IPS-18c (cell line): ENCODE results near the gene UGT1A10.

ENCODE experiments used
- H3K4me3 ChIP-seq: 2 replicates; pipeline ENCODE4 v1.7.0; 2013; ENCODE audit warnings: low read depth, mild to moderate bottlenecking, low read length, moderate library complexity; ENCODE audit not compliant: insufficient read depth
- H3K9me3 ChIP-seq: one replicate; pipeline ENCODE4 v1.6.1; 2013; ENCODE audit warnings: mild to moderate bottlenecking, low read length, moderate library complexity; ENCODE audit not compliant: control insufficient read depth, insufficient read depth

Gene UGT1A10

DNA sequence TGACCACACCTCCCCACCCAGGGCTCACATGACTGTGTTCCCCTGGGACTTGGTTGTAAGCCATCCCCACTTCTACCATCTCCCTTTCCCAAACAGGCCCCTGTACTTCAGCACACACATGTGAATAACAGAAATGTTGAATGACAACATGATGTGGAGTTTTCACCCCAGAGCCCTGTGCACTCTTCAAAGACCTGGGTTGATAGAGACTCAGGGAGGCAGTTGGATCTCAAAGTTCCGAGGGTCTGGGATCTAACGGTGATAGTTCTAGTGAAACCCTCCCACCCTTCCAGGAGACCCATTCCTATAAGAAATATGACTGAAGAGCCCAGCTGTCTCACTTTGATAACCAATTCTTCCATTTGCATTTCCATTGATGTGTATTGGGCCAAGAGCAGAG lies 141.8 kb downstream of the UGT1A10 start, which contains the start of gene MROH2A:
Gene MROH2A, plus strand, starts transcription at position 301 of the 400 bp plus-strand sequence. CDS start 1,029 bp downstream, outside the sequence.
- Histone ChIP-seq H3K9me3 (no peaks in the 10 kb centered on the region), H3K4me3 (no peak within 1 kb of the TSS)

DNA sequence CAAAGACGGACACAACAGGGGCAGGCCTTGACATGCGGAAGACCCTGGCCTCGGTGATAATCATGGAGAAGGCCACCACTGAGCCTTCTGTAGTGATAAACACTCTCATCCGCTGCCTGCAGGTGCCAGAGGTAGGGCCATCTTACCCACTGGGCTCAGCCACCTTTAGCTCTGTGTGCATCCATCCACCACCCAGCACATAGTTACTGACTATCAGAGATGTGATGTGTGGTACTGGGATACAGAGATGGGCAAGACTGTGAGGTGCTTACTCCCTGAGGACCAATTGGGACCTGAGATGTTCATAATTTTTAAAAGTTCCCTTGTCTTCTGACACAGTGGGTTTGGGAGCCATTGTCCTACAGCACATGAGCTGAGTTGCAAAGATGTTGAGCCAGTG lies 143.5 kb downstream of the UGT1A10 start:
- Histone ChIP-seq H3K4me3 (no peak overlapping the region), H3K9me3 (no peaks in the 10 kb centered on the region)

DNA sequence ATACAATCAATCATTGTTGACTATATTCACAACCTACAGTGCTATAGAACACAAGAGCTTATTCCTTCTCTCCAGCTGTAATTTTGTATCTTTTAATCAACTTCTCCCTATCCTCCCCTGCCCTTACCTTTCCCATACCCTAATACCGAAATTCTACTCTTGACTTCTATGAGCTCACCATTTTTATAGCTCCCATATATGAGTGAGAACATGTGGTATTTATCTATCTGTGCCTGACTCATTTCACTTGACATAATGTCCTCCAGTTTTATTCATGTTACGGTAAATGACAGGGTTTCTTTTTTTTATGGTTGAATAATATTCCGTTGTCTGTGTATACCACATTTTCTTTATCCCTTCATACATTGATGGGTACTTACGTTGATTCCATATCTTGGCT lies 144.5 kb downstream of the UGT1A10 start:
- no peak overlapping the region for H3K4me3 ChIP-seq
- H3K9me3 ChIP-seq = peaks cover 3% of the 10 kb centered on the region

DNA sequence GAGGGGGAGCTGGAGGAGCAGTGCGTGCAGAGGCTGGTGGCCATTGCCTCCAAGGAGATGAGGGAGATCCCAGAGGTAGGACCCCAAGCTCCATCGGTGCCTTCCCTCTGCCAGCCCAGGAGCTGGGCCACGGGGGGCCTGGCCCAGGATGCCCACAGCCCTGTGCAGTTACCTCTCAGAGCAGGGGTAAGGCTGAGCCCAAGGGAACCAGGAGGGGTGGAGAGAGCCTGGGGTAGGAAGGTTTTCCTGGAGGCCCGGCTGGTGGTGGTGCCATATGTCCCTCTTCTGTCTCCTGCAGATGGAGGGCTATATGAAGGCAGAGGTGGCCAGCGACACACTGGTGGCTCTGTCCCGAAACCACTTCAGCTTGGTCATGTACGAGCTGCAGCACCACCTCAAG lies 153.3 kb downstream of the UGT1A10 start:
- Histone ChIP-seq H3K4me3 (no peak overlapping the region), H3K9me3 (peaks cover 5% of the 10 kb centered on the region)

DNA sequence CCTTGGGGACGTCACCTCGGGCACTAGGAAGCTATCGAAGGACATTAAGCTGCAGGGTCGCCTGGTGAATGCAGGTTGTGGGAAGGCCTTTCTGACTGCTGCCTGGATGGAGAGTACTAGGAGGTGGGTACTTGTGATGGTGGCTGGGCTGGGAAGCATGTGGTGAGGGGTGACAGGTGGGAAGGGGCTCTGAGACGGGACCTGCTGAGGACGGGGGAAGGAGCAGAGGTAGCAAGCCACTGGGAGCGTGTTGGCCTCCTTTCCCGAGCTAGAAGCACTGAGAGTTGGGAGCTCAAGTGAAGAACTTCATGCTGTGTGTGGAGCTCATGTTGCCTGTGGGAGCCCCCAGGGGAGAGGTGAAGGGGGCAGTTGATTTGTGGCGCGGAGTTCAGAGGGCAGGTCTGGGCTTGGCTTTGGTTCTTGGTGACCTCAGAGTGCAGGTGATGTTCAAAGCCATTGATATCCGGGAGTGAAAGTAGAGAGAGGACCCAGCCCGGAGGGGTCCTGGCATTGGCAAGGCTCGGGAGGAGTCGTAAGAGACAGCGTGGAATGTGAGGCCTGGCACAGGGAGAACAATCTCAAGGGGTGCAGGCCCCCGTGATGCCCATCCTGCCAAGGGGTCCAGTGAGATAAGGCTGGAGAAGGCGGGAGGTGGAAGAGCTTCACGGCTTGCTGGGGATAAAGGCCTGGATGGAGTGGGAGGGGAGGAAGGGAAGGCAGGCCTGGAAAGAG lies 155.1 kb downstream of the UGT1A10 start:
- Histone ChIP-seq H3K9me3 (peaks cover 2% of the 10 kb centered on the region), H3K4me3 (no peak overlapping the region)

DNA sequence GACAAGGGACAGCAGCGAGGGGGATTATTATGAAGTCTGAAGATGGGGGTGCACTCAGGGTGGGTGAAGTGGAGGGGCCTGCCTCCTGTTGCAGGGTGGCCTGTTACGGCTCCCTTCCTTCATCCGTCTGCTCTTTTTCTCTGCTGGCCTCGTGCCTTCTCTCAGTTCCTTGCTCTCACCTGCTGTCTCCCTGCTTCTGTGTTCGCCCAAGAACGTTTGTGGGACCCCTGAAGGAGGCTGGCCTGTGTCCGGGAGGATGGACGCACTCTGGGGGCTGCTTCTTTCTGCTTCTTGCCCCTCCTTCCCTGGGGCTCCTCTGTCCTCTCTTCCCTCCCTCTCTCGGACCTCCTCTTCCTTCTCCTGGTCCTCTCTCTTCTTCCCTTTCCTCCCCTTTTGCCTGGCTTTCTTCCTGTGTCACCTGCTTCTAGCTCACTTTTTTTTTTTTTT lies 155.7 kb downstream of the UGT1A10 start:
- Histone ChIP-seq H3K9me3 (peaks cover 2% of the 10 kb centered on the region), H3K4me3 (no peak overlapping the region)

DNA sequence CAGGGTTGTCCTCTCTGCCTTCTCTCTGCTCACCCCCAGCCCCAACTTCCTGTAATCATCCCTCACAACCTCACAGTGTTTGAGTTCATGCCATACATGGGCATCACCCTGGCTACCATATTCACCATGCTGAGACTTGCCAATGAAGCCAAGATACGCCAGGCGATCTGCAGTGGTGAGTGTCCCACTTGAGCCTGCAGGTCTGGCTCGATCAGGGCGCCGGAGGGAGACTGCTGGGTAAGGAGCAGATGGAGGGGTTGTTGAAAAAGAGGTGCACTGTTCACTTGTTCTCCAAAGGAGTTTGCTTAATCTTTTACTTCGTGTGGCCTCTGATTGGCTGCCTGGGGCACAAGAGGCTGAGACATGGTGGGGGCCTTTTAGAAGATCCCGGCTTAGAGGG lies 156.5 kb downstream of the UGT1A10 start:
- peaks cover 2% of the 10 kb centered on the region for H3K9me3 ChIP-seq
- H3K4me3 ChIP-seq = no peak overlapping the region

DNA sequence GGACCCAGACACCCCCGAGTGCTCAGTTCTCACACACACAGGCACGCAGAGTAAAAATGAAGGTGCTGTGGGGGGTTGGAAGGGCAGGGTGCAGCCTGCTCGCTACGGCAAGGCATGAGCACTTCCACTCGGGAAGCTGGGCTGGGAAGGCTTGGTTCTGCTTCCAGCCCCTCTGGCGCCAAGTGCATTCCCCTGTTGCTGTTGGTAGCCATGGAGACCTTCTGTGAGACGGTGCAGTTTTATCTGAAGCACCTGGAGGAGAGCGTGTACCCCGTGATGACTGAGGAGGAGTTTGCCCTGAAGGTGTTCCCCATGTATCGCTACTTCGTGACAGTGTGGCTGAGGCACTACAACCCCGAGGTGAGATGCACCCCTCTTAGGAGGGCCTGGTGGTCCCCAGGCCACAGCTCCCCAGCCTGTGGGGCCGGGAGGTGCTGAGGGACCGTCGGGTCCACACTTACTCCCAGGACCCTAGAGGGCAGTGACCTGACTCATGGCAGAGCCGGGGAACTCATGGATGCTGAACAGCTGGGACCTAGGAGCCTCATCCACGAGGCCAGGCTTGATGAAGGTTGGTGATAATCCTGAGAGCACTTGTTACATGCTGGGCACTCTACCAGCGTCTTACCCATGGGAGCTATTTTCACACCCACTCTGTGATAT lies 157.3 kb downstream of the UGT1A10 start:
- peaks cover 2% of the 10 kb centered on the region for H3K9me3 ChIP-seq
- H3K4me3 ChIP-seq = no peak overlapping the region

DNA sequence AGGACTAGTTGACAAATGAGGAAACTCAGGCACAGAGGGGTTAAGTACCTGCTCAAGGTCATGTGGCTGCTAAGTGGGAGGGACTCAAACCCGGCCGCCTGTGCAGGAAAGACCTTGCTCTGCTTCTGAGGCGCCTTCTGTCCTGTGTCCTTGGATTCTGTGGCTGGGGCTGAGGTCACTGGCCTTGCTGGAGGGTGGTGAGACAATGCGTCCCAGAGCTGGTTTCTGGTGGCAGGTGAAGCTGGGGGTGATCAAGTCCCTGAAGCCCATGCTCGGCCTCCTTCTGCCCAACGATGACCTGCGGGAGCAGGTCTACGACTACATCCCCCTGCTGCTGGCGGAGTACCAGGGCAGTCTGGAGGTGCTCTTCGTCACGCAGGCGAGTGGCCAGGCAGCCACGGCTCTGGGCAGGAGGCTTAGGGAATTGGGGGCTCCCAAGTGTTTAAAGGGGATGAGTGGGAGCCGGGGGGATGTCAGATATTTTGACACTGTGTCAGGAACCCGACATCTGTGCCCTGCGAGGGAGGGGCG lies 157.9 kb downstream of the UGT1A10 start:
- Histone ChIP-seq H3K4me3 (no peak overlapping the region), H3K9me3 (peaks cover 2% of the 10 kb centered on the region)

DNA sequence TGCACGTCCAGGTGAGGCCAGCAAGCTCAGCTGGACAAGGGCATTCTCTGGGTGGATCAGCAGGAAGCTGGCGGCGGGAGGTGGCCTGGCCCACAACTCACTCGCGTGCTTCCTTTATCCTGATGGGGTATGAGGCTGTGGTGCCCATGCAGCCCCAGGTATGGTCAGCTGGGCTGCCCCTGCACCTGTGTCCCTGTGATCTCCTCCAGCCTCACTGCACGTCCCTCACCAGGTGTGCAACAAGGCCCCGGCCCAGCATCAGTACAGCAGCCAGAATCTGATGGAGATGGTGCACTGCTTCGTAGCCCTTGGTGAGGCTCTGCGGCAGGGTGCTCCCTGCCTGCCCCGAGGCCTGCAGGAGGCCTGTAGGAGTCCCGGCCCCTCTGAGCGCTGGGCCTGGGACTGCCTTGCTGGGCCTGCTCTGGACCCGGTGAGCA lies 159.5 kb downstream of the UGT1A10 start:
- Histone ChIP-seq H3K9me3 (peaks cover 2% of the 10 kb centered on the region), H3K4me3 (no peak overlapping the region)

DNA sequence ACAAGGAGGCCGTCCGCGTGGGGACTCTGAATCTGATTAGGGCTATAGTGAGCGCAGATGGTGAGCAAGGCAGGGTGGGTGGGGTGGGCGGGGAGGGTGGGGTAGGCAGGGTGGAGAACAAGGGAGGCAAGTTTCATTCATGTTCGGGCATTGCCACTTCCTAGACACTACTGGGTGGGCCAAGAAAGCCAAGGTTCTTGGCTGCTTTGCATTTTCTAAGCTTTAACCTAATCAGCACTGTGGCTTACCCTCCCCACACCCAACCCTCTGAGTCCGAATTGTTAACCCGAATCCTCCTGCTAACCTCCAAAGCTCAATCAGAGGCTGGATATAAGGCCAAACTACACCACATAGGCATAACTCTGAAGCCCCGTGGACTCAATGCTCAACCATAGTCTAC lies 160.0 kb downstream of the UGT1A10 start:
- no peak overlapping the region for H3K4me3 ChIP-seq
- H3K9me3 ChIP-seq = peaks cover 2% of the 10 kb centered on the region

DNA sequence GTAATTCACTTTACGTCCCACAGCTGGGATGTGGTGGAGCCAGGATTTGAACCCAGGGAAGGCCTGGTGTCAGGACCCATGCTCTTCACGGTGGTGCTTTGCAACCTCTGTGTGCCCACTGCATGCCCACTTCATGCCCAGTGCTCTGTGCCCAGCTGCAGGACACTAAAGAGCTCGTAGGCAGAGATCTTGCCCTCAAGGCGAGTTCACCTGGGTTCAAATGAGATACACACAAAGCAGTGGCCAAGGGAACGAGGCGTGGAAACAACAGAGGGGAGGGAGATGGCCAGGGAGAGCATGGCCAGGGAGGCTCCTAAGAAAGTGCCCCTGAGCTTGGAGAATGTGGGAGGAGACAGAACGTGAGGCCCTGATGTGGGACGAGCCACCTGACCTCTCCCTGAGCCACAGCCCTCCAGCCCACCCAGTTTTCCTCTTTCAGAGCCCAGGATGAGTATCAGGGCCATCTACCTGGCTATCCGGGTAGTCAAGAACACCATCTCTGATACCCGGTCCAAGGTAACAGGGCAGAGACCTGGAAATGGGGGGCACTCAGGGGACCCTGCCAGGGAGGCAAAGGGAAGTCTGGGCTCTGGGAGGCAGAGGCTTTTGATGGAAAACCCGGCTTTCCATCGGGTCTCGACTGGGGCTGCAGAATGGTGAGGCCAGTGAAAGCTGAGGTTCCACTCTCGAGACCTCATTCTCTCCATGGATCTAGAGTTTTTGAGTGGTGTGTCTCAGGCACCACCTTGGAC lies 162.3 kb downstream of the UGT1A10 start:
- H3K9me3 ChIP-seq = no peaks in the 10 kb centered on the region
- no peak overlapping the region for H3K4me3 ChIP-seq

DNA sequence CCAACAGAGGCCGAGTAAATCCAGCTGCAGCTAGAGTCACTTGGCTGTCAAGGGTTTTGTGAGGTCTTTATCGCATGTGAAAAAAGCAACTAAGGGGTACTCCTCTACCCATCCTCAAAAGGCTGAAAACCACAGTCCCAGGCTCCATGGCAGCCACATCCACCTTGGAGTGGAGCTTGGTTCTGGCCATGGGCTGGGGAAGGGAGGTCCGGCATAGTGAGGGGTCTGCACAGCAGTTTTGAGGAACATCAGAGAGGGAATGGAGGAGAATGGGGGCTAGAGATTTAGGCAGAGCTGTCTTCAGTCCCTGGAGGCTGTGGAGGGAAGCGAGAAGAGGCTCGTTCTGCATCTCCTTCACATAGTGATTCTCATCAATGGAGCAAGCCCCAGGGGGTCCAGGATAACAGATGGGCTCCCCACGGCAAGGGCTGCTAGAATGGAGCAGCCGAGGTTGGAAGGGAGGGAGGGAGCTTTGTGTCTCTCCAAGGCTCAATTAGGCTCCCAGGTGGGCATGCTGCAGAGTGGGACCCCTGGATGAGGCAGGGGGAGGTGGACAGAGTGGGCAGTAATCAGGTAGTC lies 162.9 kb downstream of the UGT1A10 start:
- no peaks in the 10 kb centered on the region for H3K9me3 ChIP-seq
- no peak overlapping the region for H3K4me3 ChIP-seq

DNA sequence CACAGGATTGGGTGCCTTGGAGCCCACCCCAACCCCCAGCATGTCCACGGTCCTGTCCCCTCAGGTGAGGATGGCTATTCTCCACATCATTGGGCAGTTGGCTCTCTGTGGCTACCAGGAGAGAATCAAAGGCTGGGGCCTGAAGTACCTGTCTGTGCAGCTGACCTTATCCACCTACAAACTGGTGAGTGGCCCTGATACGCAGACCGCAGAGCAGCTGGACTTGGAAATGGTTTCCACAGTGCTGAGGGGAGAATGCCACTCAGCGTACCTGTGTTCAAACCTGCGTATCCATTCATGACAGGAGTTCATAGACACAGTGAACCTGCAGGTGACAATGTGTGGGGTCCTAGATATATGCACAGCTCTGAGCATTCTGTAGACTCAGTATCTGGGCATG lies 163.5 kb downstream of the UGT1A10 start:
- Histone ChIP-seq H3K9me3 (no peaks in the 10 kb centered on the region), H3K4me3 (no peak overlapping the region)

DNA sequence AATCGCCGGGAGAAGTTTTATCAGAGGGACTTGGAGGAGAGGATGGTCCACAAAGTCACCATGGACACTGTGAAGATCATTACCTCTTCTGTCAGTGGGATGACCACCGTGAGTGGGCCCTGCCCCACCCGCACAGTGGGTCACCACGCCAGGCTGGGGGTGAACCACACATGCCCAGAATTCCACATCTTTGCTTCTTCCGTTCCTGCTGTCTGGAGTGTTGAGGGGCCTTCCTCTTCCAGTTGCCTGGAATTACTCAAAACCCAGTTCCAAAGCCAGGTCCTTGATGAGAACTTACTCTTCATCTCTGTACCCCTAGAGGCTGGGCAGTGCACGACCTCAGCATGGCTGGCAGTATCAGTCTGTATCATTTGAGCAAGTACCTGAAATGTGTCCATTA lies 164.0 kb downstream of the UGT1A10 start:
- no peaks in the 10 kb centered on the region for H3K9me3 ChIP-seq
- no peak overlapping the region for H3K4me3 ChIP-seq

DNA sequence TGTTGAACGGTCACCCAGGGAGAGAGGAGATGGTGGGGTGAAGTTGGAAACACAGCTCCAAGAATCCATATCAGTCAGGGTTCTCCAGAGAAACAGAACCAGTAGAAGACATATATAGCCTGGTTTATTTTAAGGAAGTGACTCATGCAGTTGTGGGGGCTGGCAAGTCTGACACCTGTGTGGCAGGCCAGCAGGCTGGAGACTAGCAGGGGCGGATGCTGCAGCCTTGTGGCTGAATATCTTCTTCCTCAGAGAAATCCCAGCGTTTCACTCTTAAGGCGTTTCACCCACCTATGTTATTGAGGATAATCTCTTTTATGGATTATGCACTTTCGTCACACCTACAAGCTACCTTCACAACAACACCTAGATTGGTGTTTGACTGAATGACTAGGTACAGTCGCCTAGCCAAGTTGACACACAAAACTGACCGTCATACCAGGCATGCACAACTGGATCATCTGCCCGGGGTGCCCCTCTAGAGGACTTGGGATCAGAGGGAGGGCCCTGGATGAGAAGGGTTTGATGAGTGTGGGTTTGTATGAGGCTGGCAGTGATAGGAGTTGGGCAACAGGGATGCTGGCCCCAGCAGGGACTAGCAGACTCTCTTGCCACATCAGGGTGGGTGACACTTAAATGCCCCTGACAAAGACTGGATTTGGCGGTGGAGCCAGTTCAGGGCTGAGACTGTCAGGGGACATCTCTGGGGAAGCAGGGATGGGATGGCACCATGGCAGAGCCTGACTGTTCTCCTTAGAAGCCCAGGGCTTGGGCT lies 165.3 kb downstream of the UGT1A10 start:
- Histone ChIP-seq H3K4me3 (no peak overlapping the region), H3K9me3 (no peaks in the 10 kb centered on the region)
